GM21526 (cell line): ENCODE data around the gene LUZP1.
"Not testable (repeated sequence)": the region's sequence is repeated elsewhere in the genome, so short reads cannot be mapped to it uniquely, and the experiment has no call there.

Experiments used
- ATAC-seq: cut with Tn5 transposase; IDR thresholded peaks from one replicate; pipeline ENCODE4 v1.9.1; 2021; ENCODE audit warnings: moderate library complexity; ENCODE audit not compliant: unreplicated experiment, low FRiP score

The LUZP1 gene

GRCh38 chr1:23168445-23169194, at the start of gene LUZP1:
LUZP1 (minus strand) TSS chr1:23168856.
- ATAC-seq = no peak

GRCh38 chr1:23217421-23218115, 48.9 kb upstream of the LUZP1 start, which contains the start of gene HTR1D:
HTR1D (minus strand) TSS chr1:23217502; CDS start chr1:23194219, 23,283 bp downstream.
- ATAC-seq = no peak

- no peak for ATAC-seq
Measured at GRCh38 chr1:23216771-23217420, 48.2 kb upstream of the LUZP1 start.

GRCh38 chr1:23215751-23216449, 47.2 kb upstream of the LUZP1 start:
- no peak for ATAC-seq

GRCh38 chr1:23215291-23215690, 46.6 kb upstream of the LUZP1 start:
- no peak for ATAC-seq

- no peak for ATAC-seq
Measured at GRCh38 chr1:23214640-23215039, 46.0 kb upstream of the LUZP1 start.

- ATAC-seq = no peak
Measured at GRCh38 chr1:23211955-23212354, 43.3 kb upstream of the LUZP1 start.

- no peak for ATAC-seq
Measured at GRCh38 chr1:23210963-23211362, 42.3 kb upstream of the LUZP1 start.

- ATAC-seq = no peak
Measured at GRCh38 chr1:23210351-23210785, 41.7 kb upstream of the LUZP1 start.

- ATAC-seq = no peak
Measured at GRCh38 chr1:23209770-23210169, 41.1 kb upstream of the LUZP1 start.

- ATAC-seq = no peak
Measured at GRCh38 chr1:23208527-23208926, 39.9 kb upstream of the LUZP1 start.

GRCh38 chr1:23207733-23208132, 39.1 kb upstream of the LUZP1 start:
- not testable (repeated sequence) for ATAC-seq

GRCh38 chr1:23202263-23202749, 33.6 kb upstream of the LUZP1 start:
- ATAC-seq = no peak

GRCh38 chr1:23200883-23201282, 32.2 kb upstream of the LUZP1 start:
- no peak for ATAC-seq

GRCh38 chr1:23198373-23198772, 29.7 kb upstream of the LUZP1 start:
- ATAC-seq = no peak

GRCh38 chr1:23196627-23197328, 28.1 kb upstream of the LUZP1 start:
- ATAC-seq = no peak

GRCh38 chr1:23194119-23194984, 25.7 kb upstream of the LUZP1 start:
- ATAC-seq = no peak

GRCh38 chr1:23193391-23194118, 24.9 kb upstream of the LUZP1 start:
- ATAC-seq = no peak
